CD4-positive, alpha-beta T cell treated with Interleukin-6 at 100 ng/mL for 8 hours (primary cell): ENCODE data around the gene HES5.
"Not testable (repeated sequence)": the region's sequence is repeated elsewhere in the genome, so short reads cannot be mapped to it uniquely, and the experiment has no call there.

Experiments
- DNase-seq: peaks from one replicate; pipeline ENCODE4 v3.0.0-alpha.2; 2020; ENCODE audit warnings: mixed read lengths, low spot score

The HES5 gene

GRCh38 chr1:2529784-2530512 lies at the start of gene HES5:
Gene HES5, minus strand, starts transcription at chr1:2530263. Its CDS starts 99 bp downstream, at chr1:2530164.
- DNase-seq: no peak

- DNase-seq: no peak
Measured at GRCh38 chr1:2578758-2579118, 48.7 kb upstream of the HES5 start.

- DNase-seq: not testable (repeated sequence)
Measured at GRCh38 chr1:2577565-2578075, 47.6 kb upstream of the HES5 start.

GRCh38 chr1:2575801-2576663 lies 46.0 kb upstream of the HES5 start:
- no peak for DNase-seq

- DNase-seq: no peak
Measured at GRCh38 chr1:2574350-2574749, 44.3 kb upstream of the HES5 start.

- no peak for DNase-seq
Measured at GRCh38 chr1:2573250-2573920, 43.3 kb upstream of the HES5 start.

- no peak for DNase-seq
Measured at GRCh38 chr1:2571348-2571747, 41.3 kb upstream of the HES5 start.

GRCh38 chr1:2570332-2570731 lies 40.3 kb upstream of the HES5 start:
- DNase-seq: no peak

GRCh38 chr1:2569703-2570102 lies 39.6 kb upstream of the HES5 start:
- DNase-seq: not testable (repeated sequence)

GRCh38 chr1:2569060-2569459 lies 39.0 kb upstream of the HES5 start:
- DNase-seq: no peak

GRCh38 chr1:2568187-2568816 lies 38.2 kb upstream of the HES5 start:
- DNase-seq: not testable (repeated sequence)

GRCh38 chr1:2567083-2567679 lies 37.1 kb upstream of the HES5 start:
- no peak for DNase-seq

- no peak for DNase-seq
Measured at GRCh38 chr1:2566101-2567045, 36.3 kb upstream of the HES5 start.

GRCh38 chr1:2564815-2565374 lies 34.8 kb upstream of the HES5 start:
- DNase-seq: no peak

- DNase-seq: no peak
Measured at GRCh38 chr1:2564006-2564814, 34.1 kb upstream of the HES5 start.

GRCh38 chr1:2563205-2563604 lies 33.1 kb upstream of the HES5 start:
- no peak for DNase-seq

- no peak for DNase-seq
Measured at GRCh38 chr1:2561898-2562895, 32.1 kb upstream of the HES5 start.

GRCh38 chr1:2561446-2561845 lies 31.4 kb upstream of the HES5 start:
- DNase-seq: no peak
